Measurements from ENCODE around the gene ALDH2.
"Not testable (repeated sequence)": the region's sequence is repeated elsewhere in the genome, so short reads cannot be mapped to it uniquely, and the experiment has no call there.

DNA sequence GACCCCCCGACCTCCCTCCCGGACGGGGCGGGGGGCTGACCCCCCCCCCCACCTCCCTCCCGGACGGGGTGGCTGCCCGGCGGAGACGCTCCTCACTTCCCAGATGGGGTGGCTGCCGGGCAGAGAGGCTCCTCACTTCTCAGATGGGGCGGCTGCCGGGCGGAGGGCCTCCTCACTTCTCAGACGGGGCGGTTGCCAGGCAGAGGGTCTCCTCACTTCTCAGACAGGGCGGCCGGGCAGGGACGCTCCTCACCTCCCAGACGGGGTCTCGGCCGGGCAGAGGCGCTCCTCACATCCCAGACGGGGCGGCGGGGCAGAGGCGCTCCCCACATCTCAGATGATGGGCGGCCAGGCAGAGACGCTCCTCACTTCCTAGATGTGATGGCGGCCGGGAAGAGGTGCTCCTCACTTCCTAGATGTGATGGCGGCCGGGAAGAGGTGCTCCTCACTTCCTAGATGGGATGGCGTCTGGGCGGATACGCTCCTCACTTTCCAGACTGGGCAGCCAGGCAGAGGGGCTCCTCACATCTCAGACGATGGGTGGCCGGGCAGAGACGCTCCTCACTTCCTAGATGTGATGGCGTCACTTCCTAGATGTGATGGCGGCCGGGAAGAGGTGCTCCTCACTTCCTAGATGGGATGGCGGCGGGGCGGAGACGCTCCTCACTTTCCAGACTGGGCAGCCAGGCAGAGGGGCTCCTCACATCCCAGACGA, 42.9 kb upstream of the ALDH2 start:
- TF ChIP-seq, protein P1, sequence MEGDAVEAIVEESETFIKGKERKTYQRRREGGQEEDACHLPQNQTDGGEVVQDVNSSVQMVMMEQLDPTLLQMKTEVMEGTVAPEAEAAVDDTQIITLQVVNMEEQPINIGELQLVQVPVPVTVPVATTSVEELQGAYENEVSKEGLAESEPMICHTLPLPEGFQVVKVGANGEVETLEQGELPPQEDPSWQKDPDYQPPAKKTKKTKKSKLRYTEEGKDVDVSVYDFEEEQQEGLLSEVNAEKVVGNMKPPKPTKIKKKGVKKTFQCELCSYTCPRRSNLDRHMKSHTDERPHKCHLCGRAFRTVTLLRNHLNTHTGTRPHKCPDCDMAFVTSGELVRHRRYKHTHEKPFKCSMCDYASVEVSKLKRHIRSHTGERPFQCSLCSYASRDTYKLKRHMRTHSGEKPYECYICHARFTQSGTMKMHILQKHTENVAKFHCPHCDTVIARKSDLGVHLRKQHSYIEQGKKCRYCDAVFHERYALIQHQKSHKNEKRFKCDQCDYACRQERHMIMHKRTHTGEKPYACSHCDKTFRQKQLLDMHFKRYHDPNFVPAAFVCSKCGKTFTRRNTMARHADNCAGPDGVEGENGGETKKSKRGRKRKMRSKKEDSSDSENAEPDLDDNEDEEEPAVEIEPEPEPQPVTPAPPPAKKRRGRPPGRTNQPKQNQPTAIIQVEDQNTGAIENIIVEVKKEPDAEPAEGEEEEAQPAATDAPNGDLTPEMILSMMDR (conservative IDR thresholded peaks at IDR 0.05 in 1 of 2, IDR thresholded peaks at IDR 0.05 in 1 of 2; ENCODE audit: low read depth in 1 of 2, low read length in 2 of 2), result not testable (repeated sequence)
- TF ChIP-seq EZH2 (IDR thresholded peaks at IDR 0.05; ENCODE audit: low read length, missing control alignments), result not testable (repeated sequence)
